K562 (cell line): Measurements from ENCODE around the gene PARP15.

ENCODE experiments used
- CREM ChIP-seq: IDR thresholded peaks from 2 replicates; pipeline ENCODE4 v1.6.1; 2014; ENCODE audit warnings: antibody characterized with exemption, low read depth
- CTBP1 ChIP-seq: fragments of 450-650 bp; IDR thresholded peaks from 2 replicates; pipeline ENCODE4 v1.6.1; 2016; ENCODE audit warnings: borderline replicate concordance
- MNT ChIP-seq, 2 experiments: fragments of 450-650 bp; conservative IDR thresholded peaks; 2 replicates each; pipeline ENCODE4 v1.6.1; 2017; ENCODE audit warnings: mild to moderate bottlenecking in 2 of 2, moderate library complexity in 2 of 2
- MYC ChIP-seq, 2 experiments: fragments of 250-450 bp in 1 of 2; sonication (Bioruptor Pico) in 1 of 2; IDR thresholded peaks; 2 replicates each; pipeline versions ENCODE4 v1.5.1 to v1.6.1; 2012 to 2021; ENCODE audit warnings: low read depth in 2 of 2, borderline replicate concordance in 1 of 2, improper control_type of control experiment in 1 of 2, low read length in 1 of 2, mild to moderate bottlenecking in 1 of 2, moderate library complexity in 1 of 2
- NR1H2 ChIP-seq: sonication (generic); formaldehyde crosslinking; IDR thresholded peaks from 2 replicates; pipeline ENCODE4 v1.4.0; 2020; ENCODE audit warnings: mild to moderate bottlenecking, missing genetic modification reagents
- SIN3A ChIP-seq, 2 experiments: fragments of 150-350 bp in 1 of 2; IDR thresholded peaks; 2 replicates each; pipeline ENCODE4 v1.6.1; 2011 to 2016; ENCODE audit warnings: borderline replicate concordance in 2 of 2, low read depth in 2 of 2, low read length in 2 of 2, mild to moderate bottlenecking in 2 of 2, moderate library complexity in 2 of 2; ENCODE audit not compliant: control insufficient read depth in 1 of 2
- SMC3 ChIP-seq: conservative IDR thresholded peaks from 2 replicates; pipeline ENCODE4 v1.6.1; 2011; ENCODE audit warnings: low read depth, low read length, improper control_type of control experiment; ENCODE audit not compliant: insufficient read depth
- ZNF586 ChIP-seq: fragments of 450-650 bp; formaldehyde crosslinking; conservative IDR thresholded peaks from 2 replicates; pipeline ENCODE4 v1.4.0; 2020; ENCODE audit warnings: mild to moderate bottlenecking, moderate library complexity
- TF ChIP-seq, protein P1 (sequence below), 3 experiments: IDR thresholded peaks in 2 of 3; conservative IDR thresholded peaks in 1 of 3; 2 replicates each; pipeline ENCODE4 v1.5.1; 2011 to 2012; ENCODE audit warnings: low read length in 3 of 3, mild to moderate bottlenecking in 3 of 3, control low read depth in 2 of 3, improper control_type of control experiment in 1 of 3, inconsistent platforms in 1 of 3, low read depth in 1 of 3, mixed read lengths in 1 of 3, moderate library complexity in 1 of 3; ENCODE audit not compliant: insufficient read depth in 2 of 3

GRCh38 chr3:122676759-122677158 is 99.3 kb downstream of the PARP15 start:
- TF ChIP-seq SMC3 (no peak), SIN3A (IDR thresholded peaks at IDR 0.05; ENCODE audit: borderline replicate concordance in 2 of 2, control insufficient read depth in 1 of 2, low read depth in 2 of 2, low read length in 2 of 2) (no peak), MNT (conservative IDR thresholded peaks at IDR 0.05) (no peak), ZNF586 (CRISPR knock-in tag) (no peak), NR1H2 (CRISPR knock-in tag) (no peak), CTBP1 (no peak), MYC (IDR thresholded peaks at IDR 0.05; ENCODE audit: low read depth, low read length) (no peak), MYC (CRISPR knock-in tag; IDR thresholded peaks at IDR 0.05; ENCODE audit: borderline replicate concordance, low read depth) (no peak), CREM (no peak)
- TF ChIP-seq, protein P1, sequence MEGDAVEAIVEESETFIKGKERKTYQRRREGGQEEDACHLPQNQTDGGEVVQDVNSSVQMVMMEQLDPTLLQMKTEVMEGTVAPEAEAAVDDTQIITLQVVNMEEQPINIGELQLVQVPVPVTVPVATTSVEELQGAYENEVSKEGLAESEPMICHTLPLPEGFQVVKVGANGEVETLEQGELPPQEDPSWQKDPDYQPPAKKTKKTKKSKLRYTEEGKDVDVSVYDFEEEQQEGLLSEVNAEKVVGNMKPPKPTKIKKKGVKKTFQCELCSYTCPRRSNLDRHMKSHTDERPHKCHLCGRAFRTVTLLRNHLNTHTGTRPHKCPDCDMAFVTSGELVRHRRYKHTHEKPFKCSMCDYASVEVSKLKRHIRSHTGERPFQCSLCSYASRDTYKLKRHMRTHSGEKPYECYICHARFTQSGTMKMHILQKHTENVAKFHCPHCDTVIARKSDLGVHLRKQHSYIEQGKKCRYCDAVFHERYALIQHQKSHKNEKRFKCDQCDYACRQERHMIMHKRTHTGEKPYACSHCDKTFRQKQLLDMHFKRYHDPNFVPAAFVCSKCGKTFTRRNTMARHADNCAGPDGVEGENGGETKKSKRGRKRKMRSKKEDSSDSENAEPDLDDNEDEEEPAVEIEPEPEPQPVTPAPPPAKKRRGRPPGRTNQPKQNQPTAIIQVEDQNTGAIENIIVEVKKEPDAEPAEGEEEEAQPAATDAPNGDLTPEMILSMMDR (IDR thresholded peaks at IDR 0.05 in 2 of 3, conservative IDR thresholded peaks at IDR 0.05 in 1 of 3; ENCODE audit: insufficient read depth in 2 of 3, low read depth in 1 of 3, low read length in 3 of 3) = no peak
